Fibroblast of upper back skin (primary cell): ENCODE data around the gene SCUBE3.

Experiments used
- DNase-seq: peaks from one replicate; pipeline ENCODE4 v3.0.0-alpha.2; 2013

SCUBE3 gene

GRCh38 chr6:35214869-35215664, 1.3 kb downstream of the SCUBE3 start:
- DNase-seq, result no peak

GRCh38 chr6:35215665-35216411, 2.1 kb downstream of the SCUBE3 start:
- DNase-seq, result no peak

GRCh38 chr6:35216412-35216732, 2.6 kb downstream of the SCUBE3 start:
- no peak for DNase-seq

GRCh38 chr6:35216851-35217811, 3.4 kb downstream of the SCUBE3 start:
- DNase-seq, result no peak

- peak; percentile 62 for DNase-seq
Measured at GRCh38 chr6:35218021-35218420, 4.3 kb downstream of the SCUBE3 start.

- DNase-seq, result no peak
Measured at GRCh38 chr6:35218456-35218855, 4.7 kb downstream of the SCUBE3 start.

GRCh38 chr6:35219683-35220326, 6.0 kb downstream of the SCUBE3 start:
- DNase-seq, result peak; percentile 47

- DNase-seq, result no peak
Measured at GRCh38 chr6:35220711-35221110, 7.0 kb downstream of the SCUBE3 start.

GRCh38 chr6:35223396-35223795, 9.6 kb downstream of the SCUBE3 start:
- no peak for DNase-seq

GRCh38 chr6:35224720-35225119, 11.0 kb downstream of the SCUBE3 start:
- no peak for DNase-seq

GRCh38 chr6:35228481-35228880, 14.7 kb downstream of the SCUBE3 start:
- DNase-seq, result no peak

GRCh38 chr6:35229304-35229703, 15.5 kb downstream of the SCUBE3 start:
- DNase-seq, result no peak

- DNase-seq, result no peak
Measured at GRCh38 chr6:35230498-35230897, 16.7 kb downstream of the SCUBE3 start.

- no peak for DNase-seq
Measured at GRCh38 chr6:35230950-35231349, 17.2 kb downstream of the SCUBE3 start.

GRCh38 chr6:35231563-35231962, 17.8 kb downstream of the SCUBE3 start:
- no peak for DNase-seq

- no peak for DNase-seq
Measured at GRCh38 chr6:35234901-35235300, 21.1 kb downstream of the SCUBE3 start.

GRCh38 chr6:35236223-35236622, 22.5 kb downstream of the SCUBE3 start:
- DNase-seq, result no peak

- DNase-seq, result no peak
Measured at GRCh38 chr6:35237476-35237875, 23.7 kb downstream of the SCUBE3 start.

GRCh38 chr6:35238843-35239289, 25.1 kb downstream of the SCUBE3 start:
- DNase-seq, result peak; percentile 53

- DNase-seq, result no peak
Measured at GRCh38 chr6:35239581-35239980, 25.8 kb downstream of the SCUBE3 start.

- DNase-seq, result peak; percentile 65
Measured at GRCh38 chr6:35240838-35241801, 27.4 kb downstream of the SCUBE3 start.
